AG09319 (cell line): ENCODE results near the gene CPNE5.

ENCODE experiments used
- DNase-seq: peaks from one replicate; pipeline ENCODE4 v3.0.0-alpha.2; 2010; ENCODE audit warnings: low read depth; ENCODE audit errors: extremely low read depth
- TF ChIP-seq, protein P1 (sequence below): IDR thresholded peaks from 2 replicates; pipeline ENCODE4 v1.5.1; 2011; ENCODE audit warnings: low read depth, mild to moderate bottlenecking, inconsistent platforms, low read length, moderate library complexity

The CPNE5 gene

DNA sequence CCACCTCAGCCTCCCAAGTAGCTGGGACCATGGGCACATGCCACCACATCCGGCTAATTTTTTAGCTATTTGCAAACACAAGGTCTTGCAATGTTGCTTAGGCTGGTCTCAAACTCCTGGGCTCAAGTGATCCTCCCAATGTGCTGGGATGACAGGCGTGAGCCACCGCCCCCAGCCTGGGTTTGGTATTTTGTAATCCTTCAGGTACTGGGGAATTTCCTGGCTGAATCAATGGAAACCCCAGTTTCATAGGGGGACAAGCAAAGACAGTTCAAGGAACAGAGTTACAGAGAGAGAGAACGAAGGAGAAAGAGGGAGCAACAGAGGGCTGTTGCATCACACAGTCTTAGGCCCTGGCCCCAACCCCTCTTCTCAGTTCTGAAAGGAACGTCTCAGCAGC lies 105.9 kb downstream of the CPNE5 start:
- TF ChIP-seq, protein P1, sequence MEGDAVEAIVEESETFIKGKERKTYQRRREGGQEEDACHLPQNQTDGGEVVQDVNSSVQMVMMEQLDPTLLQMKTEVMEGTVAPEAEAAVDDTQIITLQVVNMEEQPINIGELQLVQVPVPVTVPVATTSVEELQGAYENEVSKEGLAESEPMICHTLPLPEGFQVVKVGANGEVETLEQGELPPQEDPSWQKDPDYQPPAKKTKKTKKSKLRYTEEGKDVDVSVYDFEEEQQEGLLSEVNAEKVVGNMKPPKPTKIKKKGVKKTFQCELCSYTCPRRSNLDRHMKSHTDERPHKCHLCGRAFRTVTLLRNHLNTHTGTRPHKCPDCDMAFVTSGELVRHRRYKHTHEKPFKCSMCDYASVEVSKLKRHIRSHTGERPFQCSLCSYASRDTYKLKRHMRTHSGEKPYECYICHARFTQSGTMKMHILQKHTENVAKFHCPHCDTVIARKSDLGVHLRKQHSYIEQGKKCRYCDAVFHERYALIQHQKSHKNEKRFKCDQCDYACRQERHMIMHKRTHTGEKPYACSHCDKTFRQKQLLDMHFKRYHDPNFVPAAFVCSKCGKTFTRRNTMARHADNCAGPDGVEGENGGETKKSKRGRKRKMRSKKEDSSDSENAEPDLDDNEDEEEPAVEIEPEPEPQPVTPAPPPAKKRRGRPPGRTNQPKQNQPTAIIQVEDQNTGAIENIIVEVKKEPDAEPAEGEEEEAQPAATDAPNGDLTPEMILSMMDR, result no peak

DNA sequence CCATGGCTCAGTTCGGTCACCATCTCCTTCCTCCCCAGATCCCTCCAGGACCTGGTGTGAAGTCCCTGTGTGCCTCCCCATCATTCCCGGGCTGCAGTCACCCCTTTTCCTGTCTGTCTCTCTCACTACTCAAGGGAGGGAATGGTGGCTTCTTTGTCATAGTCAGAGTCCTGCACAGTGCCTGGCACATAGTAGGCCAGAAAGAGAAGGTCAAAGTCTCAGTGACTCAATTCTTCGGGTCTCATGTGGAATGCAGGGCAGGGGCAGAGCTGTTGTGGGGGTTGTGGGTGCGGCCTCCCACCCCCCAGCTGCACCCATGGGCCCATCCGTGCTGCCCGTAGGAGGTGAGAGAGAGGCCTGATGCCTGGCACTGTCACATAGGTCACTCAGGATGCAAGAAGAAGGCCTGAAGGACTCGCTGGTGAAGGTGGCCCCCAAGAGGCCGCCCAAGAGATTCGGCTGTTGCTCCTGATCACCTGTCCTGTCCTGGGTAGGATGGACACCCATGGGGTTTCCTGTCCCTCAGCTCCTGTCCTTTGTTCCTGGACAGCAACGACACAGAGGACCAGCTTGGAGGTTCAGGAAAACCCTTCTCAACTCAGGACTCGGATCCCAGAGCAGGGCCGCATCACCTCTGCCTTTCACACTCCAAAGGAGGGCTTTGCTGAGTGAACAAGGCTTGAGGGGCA lies 107.5 kb downstream of the CPNE5 start:
- no peak for DNase-seq
- TF ChIP-seq, protein P1, result no peak

More for the DNA sequence above, 105.9 kb downstream of the CPNE5 start:
- no peak for DNase-seq

DNA sequence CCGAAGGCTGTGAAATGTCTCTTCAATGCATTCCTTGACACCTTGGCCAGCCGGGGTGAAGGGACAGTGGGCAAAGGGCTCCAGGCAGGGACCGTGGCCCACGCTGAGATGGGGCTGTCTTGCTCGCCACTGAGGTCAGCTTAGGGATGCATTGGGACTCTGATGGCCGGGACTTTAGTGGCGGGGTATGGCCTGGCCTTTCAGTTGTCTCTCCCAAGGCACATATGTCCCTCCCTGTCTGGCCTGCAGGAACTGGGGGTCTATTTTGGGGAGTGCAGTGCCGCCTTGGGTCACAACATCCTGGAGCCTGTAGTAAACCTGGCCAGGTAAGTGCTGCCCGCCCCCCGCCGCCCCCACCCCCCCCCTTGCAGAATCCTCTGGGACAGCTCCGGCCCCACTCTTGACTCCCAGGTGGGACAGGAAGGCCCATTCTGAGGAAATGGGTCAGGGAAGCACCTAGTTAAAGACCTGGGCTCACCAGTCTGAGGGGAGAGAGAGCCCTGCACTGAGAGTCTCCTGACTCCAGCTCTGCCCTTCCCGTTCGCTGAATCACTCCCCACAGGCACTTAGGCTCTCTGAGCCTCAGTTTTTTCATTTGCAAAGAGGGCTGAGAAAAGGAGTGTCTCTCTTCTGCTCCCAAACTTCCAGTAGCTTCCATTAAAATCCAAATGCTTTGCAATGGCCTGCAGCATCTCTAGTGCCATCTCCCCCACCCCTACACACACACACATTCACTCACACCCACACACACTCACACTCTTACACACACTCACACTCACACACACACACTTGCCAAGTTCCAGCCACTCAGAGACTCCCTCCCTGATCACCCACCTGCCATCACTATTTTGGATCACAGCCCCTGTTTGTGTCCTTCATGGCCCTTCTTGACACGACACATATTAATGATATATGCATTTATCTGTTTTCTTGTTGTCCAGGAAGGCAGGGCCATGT lies 108.5 kb downstream of the CPNE5 start:
- TF ChIP-seq, protein P1, result no peak
- no peak for DNase-seq

DNA sequence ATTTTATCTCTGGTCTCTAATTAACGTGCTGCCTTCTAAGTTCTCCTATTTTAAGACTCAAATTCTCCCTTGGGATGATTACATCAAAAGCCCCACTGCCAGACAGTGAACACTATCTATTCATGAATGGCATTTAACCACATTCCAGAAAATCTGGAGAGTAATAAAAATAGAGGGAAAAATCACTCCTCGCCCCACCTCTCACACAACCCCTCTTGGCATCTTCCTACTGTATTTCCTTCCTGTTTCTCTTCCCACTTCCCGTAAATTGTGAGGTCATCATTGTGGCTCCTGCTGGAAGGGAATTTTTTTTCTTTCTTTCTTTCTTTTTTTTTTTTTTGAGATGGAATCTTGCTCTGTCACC lies 110.1 kb downstream of the CPNE5 start:
- TF ChIP-seq, protein P1, result no peak
- no peak for DNase-seq

DNA sequence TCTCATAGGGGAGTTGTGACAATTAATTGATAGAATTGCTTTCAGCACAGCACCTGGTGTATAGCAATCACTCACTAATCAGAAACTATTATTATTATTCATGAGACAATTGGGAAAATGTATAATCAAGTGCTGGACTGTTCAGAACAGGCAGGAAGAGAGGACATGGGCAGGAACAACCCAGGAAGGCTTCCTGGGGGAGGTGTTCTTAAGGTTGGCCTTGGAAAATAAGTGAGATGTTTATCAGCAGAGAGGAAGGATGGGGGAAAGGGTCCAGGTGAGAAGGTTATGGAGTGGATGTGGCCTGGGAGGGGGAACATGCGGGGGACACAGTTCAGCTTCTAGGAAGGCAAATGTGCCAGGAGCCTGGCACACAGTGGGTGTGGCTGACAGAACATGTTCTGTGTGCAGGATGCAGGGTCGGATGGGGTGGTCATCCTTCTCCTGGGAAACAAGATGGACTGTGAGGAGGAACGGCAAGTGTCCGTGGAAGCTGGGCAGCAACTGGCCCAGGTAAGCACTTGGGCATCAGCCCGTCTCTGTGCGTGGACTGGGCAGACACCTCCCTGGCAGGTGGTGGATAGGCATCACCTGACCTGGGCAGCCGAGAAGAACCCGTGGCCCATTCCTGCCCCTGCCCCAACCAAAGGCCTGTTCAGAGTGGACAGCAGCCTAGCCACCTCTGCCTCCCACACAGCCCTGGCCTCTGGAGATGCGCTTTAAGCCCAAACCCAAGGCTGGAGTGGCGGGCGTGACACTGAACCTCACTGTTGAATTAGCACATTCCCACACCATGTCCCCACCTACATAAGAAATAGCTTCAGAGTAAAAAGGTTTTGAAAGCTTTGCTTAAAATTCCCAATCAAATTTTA lies 110.7 kb downstream of the CPNE5 start:
- TF ChIP-seq, protein P1, result no peak
- no peak for DNase-seq

DNA sequence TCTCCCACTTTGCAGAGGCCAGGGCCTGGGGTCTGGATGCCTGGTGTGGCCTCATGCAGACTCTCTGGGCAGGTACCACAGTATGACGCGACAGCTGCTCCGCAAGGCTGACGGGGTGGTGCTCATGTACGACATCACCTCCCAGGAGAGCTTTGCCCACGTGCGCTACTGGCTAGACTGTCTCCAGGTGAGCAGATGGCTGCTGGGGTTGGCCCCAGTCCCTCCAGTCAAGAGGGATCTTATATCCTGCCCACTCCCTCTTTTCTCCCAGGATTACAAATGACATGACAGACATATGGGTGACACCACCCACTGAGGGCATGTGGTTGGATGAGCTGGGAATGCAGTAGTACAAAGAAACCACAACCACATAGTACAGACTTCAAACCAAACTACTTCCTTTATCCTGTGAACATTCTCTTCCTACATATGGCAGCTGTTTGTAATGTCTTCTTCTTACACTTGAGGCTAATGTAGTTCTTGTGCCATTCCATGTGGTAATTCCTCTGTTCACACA lies 111.7 kb downstream of the CPNE5 start:
- TF ChIP-seq, protein P1, result no peak
- DNase-seq, result no peak
